ENCODE measurements around the gene FCAMR.

Gene FCAMR

GRCh38 chr1:207006914-207007313 lies 36.7 kb upstream of the FCAMR start:
- H3K4me3 ChIP-seq (replicated peaks in 1 of 2; ENCODE audit: low read depth in 2 of 2, low read length in 2 of 2), result no peak overlapping the region
- no peak for DNase-seq (ENCODE audit: low read depth in 2 of 2)
- no peak for TF ChIP-seq CTCF (IDR thresholded peaks at IDR 0.05; ENCODE audit: low read depth, low read length)

GRCh38 chr1:207006083-207006482 lies 35.8 kb upstream of the FCAMR start:
- no peak for TF ChIP-seq CTCF (IDR thresholded peaks at IDR 0.05; ENCODE audit: low read depth, low read length)
- no peak for DNase-seq (ENCODE audit: low read depth in 2 of 2)
- H3K4me3 ChIP-seq (replicated peaks in 1 of 2; ENCODE audit: low read depth in 2 of 2, low read length in 2 of 2), result no peak overlapping the region

- peak; percentile 87 for TF ChIP-seq CTCF (IDR thresholded peaks at IDR 0.05; ENCODE audit: low read depth, low read length)
- H3K4me3 ChIP-seq (replicated peaks in 1 of 2; ENCODE audit: low read depth in 2 of 2, low read length in 2 of 2), result no peak overlapping the region
- peak; percentile 73 to 78 for DNase-seq (ENCODE audit: low read depth in 2 of 2)
These were observed 34.9 kb upstream of the FCAMR start for GRCh38 chr1:207004931-207005830.

DNA sequence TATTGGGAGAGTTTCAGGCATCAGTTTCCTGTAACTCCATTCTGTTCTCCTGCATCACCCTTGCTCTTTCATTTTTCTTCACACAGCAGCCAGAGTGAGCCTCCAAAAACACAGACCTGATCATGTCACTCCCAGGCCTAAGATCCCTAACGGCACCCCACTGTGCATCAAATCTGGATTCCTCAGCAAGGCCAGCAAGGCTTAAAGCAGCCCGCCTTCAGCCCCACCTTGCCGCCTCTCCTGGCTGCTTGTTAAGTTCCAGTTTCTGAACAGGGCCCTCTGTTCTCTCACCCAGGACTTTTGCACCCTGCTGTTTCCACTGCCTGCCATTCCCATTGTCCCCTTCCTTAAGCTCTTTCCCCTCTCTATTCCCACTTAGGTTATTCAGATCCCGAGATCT lies 33.0 kb upstream of the FCAMR start:
- TF ChIP-seq CTCF (IDR thresholded peaks at IDR 0.05; ENCODE audit: low read depth, low read length), result no peak

GRCh38 chr1:207002724-207003146 lies 32.5 kb upstream of the FCAMR start:
- DNase-seq (ENCODE audit: low read depth in 2 of 2), result no peak
- H3K4me3 ChIP-seq (replicated peaks in 1 of 2; ENCODE audit: low read depth in 2 of 2, low read length in 2 of 2), result no peak overlapping the region
- no peak for TF ChIP-seq CTCF (IDR thresholded peaks at IDR 0.05; ENCODE audit: low read depth, low read length)

More for the DNA sequence above, 33.0 kb upstream of the FCAMR start:
- no peak overlapping the region for H3K4me3 ChIP-seq (replicated peaks in 1 of 2; ENCODE audit: low read depth in 2 of 2, low read length in 2 of 2)
- no peak for DNase-seq (ENCODE audit: low read depth in 2 of 2)

- H3K4me3 ChIP-seq (replicated peaks in 1 of 2; ENCODE audit: low read depth in 2 of 2, low read length in 2 of 2), result no peak overlapping the region
- no peak for DNase-seq (ENCODE audit: low read depth in 2 of 2)
- no peak for TF ChIP-seq CTCF (IDR thresholded peaks at IDR 0.05; ENCODE audit: low read depth, low read length)
These were observed 31.4 kb upstream of the FCAMR start for GRCh38 chr1:207001492-207002245.
